GM08714 (cell line): ENCODE measurements around the gene ARHGAP26.

Experiments used
- H3K4me3 ChIP-seq: fragments of 200-500 bp; sonication (Bioruptor generic); 2 replicates; pipeline ENCODE4 v1.5.1; 2014; ENCODE audit warnings: mild to moderate bottlenecking, low read length, inconsistent platforms
- ZNF274 ChIP-seq: IDR thresholded peaks from 2 replicates; pipeline ENCODE4 v1.6.1; 2012; ENCODE audit warnings: mild to moderate bottlenecking, low read depth, low read length

The ARHGAP26 gene

GRCh38 chr5:142900927-142901326 lies 130.8 kb downstream of the ARHGAP26 start:
- TF ChIP-seq ZNF274, result no peak
- no peak overlapping the region for H3K4me3 ChIP-seq

- H3K4me3 ChIP-seq, result no peak overlapping the region
- no peak for TF ChIP-seq ZNF274
Measured at GRCh38 chr5:142901476-142902185, 131.5 kb downstream of the ARHGAP26 start.

- TF ChIP-seq ZNF274, result no peak
Measured at GRCh38 chr5:142902186-142902965, 132.2 kb downstream of the ARHGAP26 start.

GRCh38 chr5:142904416-142904815 lies 134.2 kb downstream of the ARHGAP26 start:
- H3K4me3 ChIP-seq, result no peak overlapping the region
- no peak for TF ChIP-seq ZNF274

More at GRCh38 chr5:142902186-142902965, 132.2 kb downstream of the ARHGAP26 start:
- H3K4me3 ChIP-seq, result no peak overlapping the region

GRCh38 chr5:142905348-142905747 lies 135.2 kb downstream of the ARHGAP26 start:
- no peak for TF ChIP-seq ZNF274
- no peak overlapping the region for H3K4me3 ChIP-seq

GRCh38 chr5:142906863-142907671 lies 136.9 kb downstream of the ARHGAP26 start:
- H3K4me3 ChIP-seq, result no peak overlapping the region
- TF ChIP-seq ZNF274, result no peak

- TF ChIP-seq ZNF274, result no peak
- H3K4me3 ChIP-seq, result no peak overlapping the region
Measured at GRCh38 chr5:142908659-142909058, 138.5 kb downstream of the ARHGAP26 start.

- TF ChIP-seq ZNF274, result no peak
Measured at GRCh38 chr5:142910128-142910527, 140.0 kb downstream of the ARHGAP26 start.

GRCh38 chr5:142911170-142911569 lies 141.0 kb downstream of the ARHGAP26 start:
- H3K4me3 ChIP-seq, result no peak overlapping the region
- TF ChIP-seq ZNF274, result no peak

More at GRCh38 chr5:142910128-142910527, 140.0 kb downstream of the ARHGAP26 start:
- H3K4me3 ChIP-seq, result no peak overlapping the region

GRCh38 chr5:142911775-142912174 lies 141.6 kb downstream of the ARHGAP26 start:
- no peak for TF ChIP-seq ZNF274
- H3K4me3 ChIP-seq, result no peak overlapping the region

GRCh38 chr5:142913728-142914338 lies 143.7 kb downstream of the ARHGAP26 start:
- TF ChIP-seq ZNF274, result no peak
- H3K4me3 ChIP-seq, result no peak overlapping the region

GRCh38 chr5:142915038-142915437 lies 144.9 kb downstream of the ARHGAP26 start:
- TF ChIP-seq ZNF274, result no peak
- H3K4me3 ChIP-seq, result no peak overlapping the region

- H3K4me3 ChIP-seq, result no peak overlapping the region
- no peak for TF ChIP-seq ZNF274
Measured at GRCh38 chr5:142915813-142916424, 145.7 kb downstream of the ARHGAP26 start.
